ENCODE data around the gene VAV2. TPM values are rescaled to one million over a fixed set of nuclear protein-coding genes. Genes with fewer than 3 reads are reported as not detected.
"Not testable (repeated sequence)": the region's sequence is repeated elsewhere in the genome, so short reads cannot be mapped to it uniquely, and the experiment has no call there.

The VAV2 gene
- polyA plus RNA-seq, 1 experiment, result 9.0 TPM

DNA sequence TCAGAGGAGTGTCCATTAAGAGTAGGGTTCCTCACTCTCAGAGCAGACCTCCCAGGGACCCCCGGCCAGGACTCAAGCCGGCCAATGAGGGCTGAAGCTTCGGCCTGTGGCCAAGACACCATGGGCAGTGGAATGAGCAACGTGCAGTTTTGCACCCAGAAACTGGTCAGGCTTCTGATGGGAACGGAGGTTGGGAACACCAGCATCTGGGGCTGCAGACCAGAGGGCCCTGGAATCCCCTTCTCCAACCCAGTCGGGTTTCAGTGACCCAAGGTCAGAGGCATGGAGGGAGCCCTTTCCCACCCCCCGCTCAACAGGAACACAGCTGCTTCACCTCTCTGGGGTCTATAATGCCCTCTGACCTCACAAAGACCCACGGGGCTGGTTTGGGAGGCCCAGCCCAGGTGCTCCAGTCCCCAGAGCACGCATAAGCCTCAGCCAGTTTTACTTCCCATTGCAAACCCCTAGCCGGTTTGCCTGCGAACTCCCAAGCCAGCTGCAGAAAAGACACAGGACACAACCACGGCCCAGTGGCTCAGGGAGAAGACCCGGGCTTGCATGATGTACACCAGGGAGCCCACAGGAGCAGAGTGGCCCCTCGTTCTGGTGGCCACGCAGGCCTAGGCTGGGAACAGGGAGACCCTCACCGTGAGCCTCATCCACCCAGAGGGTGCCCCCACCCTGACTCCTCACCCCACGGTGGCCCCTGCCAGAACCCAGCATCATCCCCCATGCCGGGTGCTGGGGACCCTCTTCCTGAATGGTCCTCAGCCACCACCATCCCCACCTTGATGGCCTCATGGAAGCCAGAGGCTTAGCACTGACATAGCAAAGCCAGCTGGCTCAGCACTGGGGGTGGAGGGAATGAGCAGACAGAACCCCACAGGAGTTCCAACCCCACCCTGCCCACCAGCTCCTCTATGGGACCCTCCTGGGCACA, 30.6 kb downstream of the VAV2 start:
- DNase-seq (ENCODE audit: low read depth, low spot score), result no peak
- no peak overlapping the region for H3K27ac ChIP-seq (ENCODE audit: low read depth, low read length)
- H3K4me3 ChIP-seq (ENCODE audit: low read depth, low read length), result no peak overlapping the region
- H3K9me3 ChIP-seq (ENCODE audit: control insufficient read depth, insufficient read depth, low read length), result peaks cover 5% of the 10 kb centered on the region
- TF ChIP-seq CTCF (IDR thresholded peaks at IDR 0.05; ENCODE audit: low read depth, low read length), result no peak
- POLR2A ChIA-PET, result no interaction called here
- CTCF ChIA-PET, result interaction anchor here (0.7 kb wide), 1 partner anchor 33 kb away, joined by 3 read pairs; no protein-coding TSS in a partner anchor
- no peaks in the 10 kb centered on the region for H3K27me3 ChIP-seq (ENCODE audit: control insufficient read depth, insufficient read depth, low read length)

DNA sequence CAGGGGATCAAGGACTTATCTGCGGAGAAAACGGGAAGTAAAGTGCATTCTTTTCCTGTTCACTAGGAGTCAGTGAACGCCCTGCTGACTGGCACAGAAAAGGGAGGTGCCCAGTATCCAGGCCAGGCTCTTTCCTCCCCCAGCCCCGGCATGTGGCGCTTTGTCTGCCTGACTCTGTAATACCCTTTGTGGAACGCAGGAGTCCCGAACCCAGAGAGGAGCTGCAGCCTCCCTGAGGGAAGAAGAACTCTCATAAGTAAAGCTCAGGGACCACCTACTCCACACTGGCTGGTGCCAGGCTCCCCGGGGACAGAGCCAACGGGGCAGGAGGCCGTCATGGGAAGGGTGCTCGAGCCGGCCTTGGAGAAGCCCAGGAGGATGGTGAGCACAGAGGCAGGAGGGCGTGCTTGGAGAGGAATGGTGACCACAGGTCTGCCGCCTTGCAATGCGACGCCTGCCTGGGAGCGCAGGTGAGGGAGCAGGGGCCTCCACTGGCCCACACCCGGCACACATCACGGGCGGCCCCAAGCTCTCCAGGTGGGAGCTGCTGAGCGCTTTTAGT, 31.5 kb downstream of the VAV2 start:
- TF ChIP-seq CTCF (IDR thresholded peaks at IDR 0.05; ENCODE audit: low read depth, low read length), result no peak
- peaks cover 2% of the 10 kb centered on the region for H3K9me3 ChIP-seq (ENCODE audit: control insufficient read depth, insufficient read depth, low read length)
- ChIA-PET POLR2A (no interaction called here), CTCF (interaction anchor here (0.7 kb wide), 1 partner anchor 34 kb away, joined by 3 read pairs; no protein-coding TSS in a partner anchor)
- H3K27ac ChIP-seq (ENCODE audit: low read depth, low read length), result no peak overlapping the region
- no peak for DNase-seq (ENCODE audit: low read depth, low spot score)
- H3K27me3 ChIP-seq (ENCODE audit: control insufficient read depth, insufficient read depth, low read length), result no peaks in the 10 kb centered on the region
- H3K4me3 ChIP-seq (ENCODE audit: low read depth, low read length), result no peak overlapping the region

- Histone ChIP-seq H3K4me3 (ENCODE audit: low read depth, low read length) (no peak overlapping the region), H3K9me3 (ENCODE audit: control insufficient read depth, insufficient read depth, low read length) (peaks cover 1% of the 10 kb centered on the region), H3K27ac (ENCODE audit: low read depth, low read length) (no peak overlapping the region), H3K27me3 (ENCODE audit: control insufficient read depth, insufficient read depth, low read length) (no peaks in the 10 kb centered on the region)
- no peak for TF ChIP-seq CTCF (IDR thresholded peaks at IDR 0.05; ENCODE audit: low read depth, low read length)
- CTCF ChIA-PET, result no interaction called here
- DNase-seq (ENCODE audit: low read depth, low spot score), result no peak
- POLR2A ChIA-PET, result no interaction called here
Observed at GRCh38 chr9:133959966-133960567, 32.1 kb downstream of the VAV2 start.

DNA sequence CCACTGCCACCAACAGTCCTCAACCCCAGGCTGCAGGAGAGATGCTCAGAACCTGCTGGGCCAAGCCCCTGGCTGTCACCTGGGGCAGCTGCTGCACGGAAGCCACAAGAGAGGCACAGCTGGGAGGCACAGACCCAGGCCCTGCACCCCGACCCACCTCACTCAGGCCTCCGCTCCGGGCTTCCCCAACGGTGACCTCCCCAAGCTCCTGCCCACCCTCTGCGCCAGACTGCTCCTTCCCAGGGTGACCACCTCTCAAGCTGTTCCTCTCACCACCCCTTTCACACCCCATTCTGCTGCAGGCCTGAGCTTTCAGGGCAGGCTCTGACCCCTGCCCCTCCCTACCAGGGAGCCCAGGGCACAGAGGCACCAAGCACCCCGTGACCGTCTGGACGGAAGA, 33.0 kb downstream of the VAV2 start:
- CTCF ChIA-PET, result no interaction called here
- H3K4me3 ChIP-seq (ENCODE audit: low read depth, low read length), result no peak overlapping the region
- no peak for TF ChIP-seq CTCF (IDR thresholded peaks at IDR 0.05; ENCODE audit: low read depth, low read length)
- H3K27me3 ChIP-seq (ENCODE audit: control insufficient read depth, insufficient read depth, low read length), result no peaks in the 10 kb centered on the region
- POLR2A ChIA-PET, result no interaction called here
- no peak for DNase-seq (ENCODE audit: low read depth, low spot score)
- H3K27ac ChIP-seq (ENCODE audit: low read depth, low read length), result no peak overlapping the region
- no peaks in the 10 kb centered on the region; the same call in 1 of the 2 replicates for H3K9me3 ChIP-seq (ENCODE audit: control insufficient read depth, insufficient read depth, low read length)

GRCh38 chr9:133958756-133959155, 33.4 kb downstream of the VAV2 start:
- TF ChIP-seq CTCF (IDR thresholded peaks at IDR 0.05; ENCODE audit: low read depth, low read length), result no peak
- H3K27me3 ChIP-seq (ENCODE audit: control insufficient read depth, insufficient read depth, low read length), result no peaks in the 10 kb centered on the region
- POLR2A ChIA-PET, result no interaction called here

GRCh38 chr9:133957772-133958171, 34.4 kb downstream of the VAV2 start:
- POLR2A ChIA-PET; DNase-seq (ENCODE audit: low read depth, low spot score); H3K9me3 ChIP-seq (ENCODE audit: control insufficient read depth, insufficient read depth, low read length); H3K4me3 ChIP-seq (ENCODE audit: low read depth, low read length); H3K27ac ChIP-seq (ENCODE audit: low read depth, low read length); CTCF ChIA-PET; H3K27me3 ChIP-seq (ENCODE audit: control insufficient read depth, insufficient read depth, low read length): not testable (repeated sequence)

More at GRCh38 chr9:133958756-133959155, 33.4 kb downstream of the VAV2 start:
- DNase-seq (ENCODE audit: low read depth, low spot score), result no peak
- Histone ChIP-seq H3K4me3 (ENCODE audit: low read depth, low read length) (no peak overlapping the region), H3K27ac (ENCODE audit: low read depth, low read length) (no peak overlapping the region), H3K9me3 (ENCODE audit: control insufficient read depth, insufficient read depth, low read length) (no peaks in the 10 kb centered on the region; the same call in 1 of the 2 replicates)
- CTCF ChIA-PET, result no interaction called here
